ENCODE data around the gene RAB40C. TPM values are rescaled to one million over a fixed set of nuclear protein-coding genes. Genes with fewer than 3 reads are reported as not detected.

The RAB40C gene
- total RNA-seq, 1 donor from 2014 or later, result 20.0 TPM

GRCh38 chr16:657487-657886 is 67.6 kb downstream of the RAB40C start:
- Mint-ChIP-seq H3K4me1 (ENCODE audit: unreplicated experiment) (peaks cover 5% of the 10 kb centered on the region), H3K27me3 (ENCODE audit: unreplicated experiment) (no peaks in the 10 kb centered on the region), H3K4me3 (ENCODE audit: unreplicated experiment) (no peak overlapping the region), H3K27ac (ENCODE audit: unreplicated experiment) (no peak overlapping the region), H3K36me3 (ENCODE audit: unreplicated experiment) (peaks cover 2% of the 10 kb centered on the region), H3K9me3 (ENCODE audit: unreplicated experiment) (no peaks in the 10 kb centered on the region)
- TF ChIP-seq, protein P1, sequence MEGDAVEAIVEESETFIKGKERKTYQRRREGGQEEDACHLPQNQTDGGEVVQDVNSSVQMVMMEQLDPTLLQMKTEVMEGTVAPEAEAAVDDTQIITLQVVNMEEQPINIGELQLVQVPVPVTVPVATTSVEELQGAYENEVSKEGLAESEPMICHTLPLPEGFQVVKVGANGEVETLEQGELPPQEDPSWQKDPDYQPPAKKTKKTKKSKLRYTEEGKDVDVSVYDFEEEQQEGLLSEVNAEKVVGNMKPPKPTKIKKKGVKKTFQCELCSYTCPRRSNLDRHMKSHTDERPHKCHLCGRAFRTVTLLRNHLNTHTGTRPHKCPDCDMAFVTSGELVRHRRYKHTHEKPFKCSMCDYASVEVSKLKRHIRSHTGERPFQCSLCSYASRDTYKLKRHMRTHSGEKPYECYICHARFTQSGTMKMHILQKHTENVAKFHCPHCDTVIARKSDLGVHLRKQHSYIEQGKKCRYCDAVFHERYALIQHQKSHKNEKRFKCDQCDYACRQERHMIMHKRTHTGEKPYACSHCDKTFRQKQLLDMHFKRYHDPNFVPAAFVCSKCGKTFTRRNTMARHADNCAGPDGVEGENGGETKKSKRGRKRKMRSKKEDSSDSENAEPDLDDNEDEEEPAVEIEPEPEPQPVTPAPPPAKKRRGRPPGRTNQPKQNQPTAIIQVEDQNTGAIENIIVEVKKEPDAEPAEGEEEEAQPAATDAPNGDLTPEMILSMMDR (IDR thresholded peaks at IDR 0.05), result no peak
- no peak for DNase-seq (ENCODE audit: extremely low spot score, unreplicated experiment)

GRCh38 chr16:658679-659571 is 69.1 kb downstream of the RAB40C start:
- H3K4me1 Mint-ChIP-seq (ENCODE audit: unreplicated experiment), result peaks cover 5% of the 10 kb centered on the region
- H3K36me3 Mint-ChIP-seq (ENCODE audit: unreplicated experiment), result peaks cover 2% of the 10 kb centered on the region
- TF ChIP-seq, protein P1 (IDR thresholded peaks at IDR 0.05), result no peak
- no peaks in the 10 kb centered on the region for H3K27me3 Mint-ChIP-seq (ENCODE audit: unreplicated experiment)
- no peak for DNase-seq (ENCODE audit: extremely low spot score, unreplicated experiment)
- no peaks in the 10 kb centered on the region for H3K9me3 Mint-ChIP-seq (ENCODE audit: unreplicated experiment)
- no peak overlapping the region for H3K27ac Mint-ChIP-seq (ENCODE audit: unreplicated experiment)
- no peak overlapping the region for H3K4me3 Mint-ChIP-seq (ENCODE audit: unreplicated experiment)

DNA sequence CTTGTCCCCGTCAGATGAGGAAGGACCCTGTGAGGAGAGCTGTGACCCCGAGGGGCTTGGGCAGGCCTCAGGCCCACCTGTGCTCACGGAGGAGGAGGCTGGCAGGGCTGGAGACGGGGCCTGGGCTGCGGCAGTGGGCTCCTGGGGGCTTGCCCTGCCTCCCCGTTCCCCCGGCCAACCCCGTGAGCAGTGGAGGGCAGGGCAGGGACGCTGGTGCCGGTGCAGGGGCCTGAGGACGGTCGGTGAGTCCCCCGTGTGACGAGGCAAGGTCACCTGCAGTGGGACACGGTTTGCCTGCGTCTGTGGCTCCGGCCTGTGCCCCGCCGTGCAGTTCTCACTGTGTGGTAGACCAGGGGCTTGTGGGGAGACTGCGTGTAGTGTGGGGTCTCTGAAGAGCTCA is 69.8 kb downstream of the RAB40C start:
- Mint-ChIP-seq H3K36me3 (ENCODE audit: unreplicated experiment) (peaks cover 2% of the 10 kb centered on the region), H3K9me3 (ENCODE audit: unreplicated experiment) (no peaks in the 10 kb centered on the region), H3K4me3 (ENCODE audit: unreplicated experiment) (no peak overlapping the region), H3K27ac (ENCODE audit: unreplicated experiment) (no peak overlapping the region), H3K27me3 (ENCODE audit: unreplicated experiment) (no peaks in the 10 kb centered on the region), H3K4me1 (ENCODE audit: unreplicated experiment) (peaks cover 5% of the 10 kb centered on the region)
- TF ChIP-seq, protein P1 (IDR thresholded peaks at IDR 0.05), result no peak
- no peak for DNase-seq (ENCODE audit: extremely low spot score, unreplicated experiment)

DNA sequence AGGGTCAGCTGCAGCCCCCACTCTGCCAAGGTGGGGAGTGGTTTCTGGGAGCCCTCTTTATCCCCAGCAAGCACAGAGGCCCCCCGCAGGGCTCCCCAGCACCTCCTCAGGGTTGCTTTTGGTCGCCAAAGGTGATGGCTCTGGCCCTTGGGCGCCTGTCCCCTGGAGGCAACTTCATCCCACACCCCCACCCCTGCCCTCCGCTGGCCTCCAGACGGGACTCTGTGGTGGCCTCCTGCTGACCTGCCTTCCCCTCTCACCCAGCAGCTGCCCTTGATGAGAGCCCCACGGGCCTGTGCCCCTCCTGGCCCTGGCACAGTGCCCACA is 70.2 kb downstream of the RAB40C start:
- H3K27me3 Mint-ChIP-seq (ENCODE audit: unreplicated experiment), result no peaks in the 10 kb centered on the region
- H3K36me3 Mint-ChIP-seq (ENCODE audit: unreplicated experiment), result peaks cover 2% of the 10 kb centered on the region
- H3K4me3 Mint-ChIP-seq (ENCODE audit: unreplicated experiment), result no peak overlapping the region
- H3K27ac Mint-ChIP-seq (ENCODE audit: unreplicated experiment), result no peak overlapping the region
- no peaks in the 10 kb centered on the region for H3K9me3 Mint-ChIP-seq (ENCODE audit: unreplicated experiment)
- no peak for DNase-seq (ENCODE audit: extremely low spot score, unreplicated experiment)
- TF ChIP-seq, protein P1 (IDR thresholded peaks at IDR 0.05), result no peak
- H3K4me1 Mint-ChIP-seq (ENCODE audit: unreplicated experiment), result peaks cover 5% of the 10 kb centered on the region

DNA sequence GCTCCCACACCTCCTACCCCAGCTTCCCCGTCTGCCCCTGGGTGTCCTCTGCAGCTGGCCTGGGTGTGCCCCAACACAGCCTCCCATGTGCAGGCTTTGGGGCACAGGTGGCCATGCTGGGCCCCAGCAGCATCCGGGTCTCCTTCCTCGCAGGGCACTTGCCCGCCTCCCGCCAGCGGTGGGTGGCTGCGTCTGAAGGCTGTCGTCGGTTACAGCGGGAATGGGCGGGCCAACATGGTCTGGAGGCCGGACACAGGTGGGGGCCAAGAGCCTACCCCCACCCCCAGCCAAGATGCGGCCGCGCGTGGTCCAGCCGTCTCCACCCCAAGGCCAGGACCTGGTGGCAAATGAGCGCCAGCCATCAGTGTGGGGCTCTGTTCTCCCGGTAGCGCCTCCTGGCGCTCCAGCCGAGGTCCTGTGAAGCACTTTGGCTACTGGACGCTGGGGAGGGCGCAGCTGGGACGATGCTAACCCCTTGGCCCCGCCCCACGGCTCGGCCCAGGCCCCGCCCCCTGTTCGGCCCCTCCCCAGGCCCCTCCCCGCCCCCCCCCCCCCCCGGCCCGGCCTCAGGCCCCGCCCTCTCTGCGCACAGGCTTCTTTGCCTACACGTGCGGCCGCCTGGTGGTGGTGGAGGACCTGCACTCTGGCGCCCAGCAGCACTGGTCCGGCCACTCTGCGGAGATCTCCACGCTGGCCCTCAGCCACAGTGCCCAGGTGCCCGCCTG is 70.8 kb downstream of the RAB40C start:
- peaks cover 5% of the 10 kb centered on the region for H3K4me1 Mint-ChIP-seq (ENCODE audit: unreplicated experiment)
- H3K4me3 Mint-ChIP-seq (ENCODE audit: unreplicated experiment), result peak overlapping the region; percentile 29
- H3K9me3 Mint-ChIP-seq (ENCODE audit: unreplicated experiment), result no peaks in the 10 kb centered on the region
- H3K27ac Mint-ChIP-seq (ENCODE audit: unreplicated experiment), result peak overlapping the region; percentile 57
- TF ChIP-seq, protein P1 (IDR thresholded peaks at IDR 0.05), result peak; percentile 57
- H3K27me3 Mint-ChIP-seq (ENCODE audit: unreplicated experiment), result no peaks in the 10 kb centered on the region
- peaks cover 2% of the 10 kb centered on the region for H3K36me3 Mint-ChIP-seq (ENCODE audit: unreplicated experiment)
- DNase-seq (ENCODE audit: extremely low spot score, unreplicated experiment), result no peak
